COLO829 (cell line): ENCODE data around the gene SNED1.

Source experiments
- DNase-seq: peaks from one replicate; pipeline ENCODE4 v3.0.0; 2012; ENCODE audit warnings: low spot score

SNED1 gene

DNA sequence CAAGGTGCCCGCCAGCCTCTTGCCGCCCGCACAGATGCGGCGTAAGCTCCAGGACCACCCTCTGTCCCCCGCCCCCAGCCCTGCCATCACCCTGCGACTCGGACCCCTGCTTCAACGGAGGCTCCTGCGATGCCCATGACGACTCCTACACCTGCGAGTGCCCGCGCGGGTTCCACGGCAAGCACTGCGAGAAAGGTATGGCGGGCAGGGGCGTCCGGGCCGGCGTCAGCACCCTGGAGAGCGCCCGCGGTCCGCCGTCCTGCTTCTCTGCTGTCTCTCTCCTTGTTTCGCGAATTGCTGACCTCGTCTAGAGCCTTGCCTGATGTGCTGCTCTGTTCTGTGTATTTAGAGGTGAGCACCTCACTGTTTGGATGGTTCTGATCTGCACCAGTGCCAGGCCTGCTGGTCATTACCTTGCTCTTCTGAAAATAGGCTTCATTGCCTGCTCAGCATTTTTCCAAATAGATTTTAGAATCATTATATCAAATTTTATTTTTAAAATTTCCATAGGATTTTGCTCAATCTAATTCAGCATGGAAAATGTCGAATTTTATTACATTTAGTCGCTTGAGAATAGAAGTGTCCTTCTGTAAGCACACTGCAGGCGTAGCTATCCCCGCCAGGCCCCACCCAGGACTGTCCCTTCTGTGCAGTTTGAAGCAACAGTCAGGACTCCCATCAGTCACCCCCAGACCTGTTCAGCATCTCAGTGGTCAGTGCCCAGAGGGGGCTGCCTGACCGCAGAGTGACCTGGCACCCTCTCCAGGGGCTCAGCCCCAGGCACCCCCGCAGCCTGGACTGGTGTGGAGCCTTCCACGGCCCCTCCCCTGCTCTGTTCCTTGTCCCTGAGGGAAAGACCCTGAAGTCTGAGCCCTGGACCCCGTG lies 51.6 kb downstream of the SNED1 start:
- no peak for DNase-seq

DNA sequence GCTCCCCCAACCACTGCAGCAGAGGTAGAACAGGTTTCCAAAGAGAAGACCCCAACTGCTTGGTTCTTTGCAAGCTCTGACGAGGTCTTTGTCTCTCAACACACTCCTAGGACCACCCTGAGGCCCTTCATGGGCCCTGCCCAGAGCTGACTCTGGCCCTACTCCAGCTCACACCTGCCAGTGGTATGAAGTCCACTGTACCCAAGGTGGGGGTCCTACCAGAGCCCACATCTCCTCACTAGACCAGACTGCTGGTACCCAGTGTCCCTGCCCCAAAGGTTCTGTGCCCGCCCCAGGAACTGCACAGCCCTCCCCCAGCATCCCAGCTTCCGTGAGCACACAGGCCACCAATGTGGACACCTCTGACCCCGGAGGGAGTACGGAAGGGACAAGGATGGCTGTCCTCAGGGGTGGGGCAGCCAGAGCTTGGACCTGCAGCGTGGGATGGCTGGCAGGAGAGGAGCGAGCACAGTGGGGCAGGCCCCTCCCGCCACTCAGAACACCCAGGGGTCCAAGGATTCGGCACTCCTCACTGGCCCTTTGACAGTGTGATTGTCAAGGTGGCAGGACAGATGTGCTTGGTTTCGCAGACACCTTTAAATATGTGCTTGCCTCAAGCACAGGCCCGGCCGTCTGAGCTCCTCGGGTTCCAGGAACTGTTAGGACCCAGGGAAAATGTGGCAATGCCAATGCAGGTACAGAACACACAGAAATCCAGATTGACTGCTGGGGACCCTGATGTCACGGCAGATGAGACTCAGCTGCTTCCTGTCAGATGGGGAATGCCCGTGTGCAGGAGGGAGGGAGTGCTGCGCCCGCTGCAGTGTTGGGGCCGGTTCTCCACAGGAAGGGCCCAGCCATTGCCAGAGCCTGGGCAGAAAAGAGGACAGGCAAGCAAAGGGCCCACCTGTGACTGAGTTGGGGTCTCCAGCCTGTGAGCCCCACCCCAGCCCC lies 52.5 kb downstream of the SNED1 start:
- no peak for DNase-seq

DNA sequence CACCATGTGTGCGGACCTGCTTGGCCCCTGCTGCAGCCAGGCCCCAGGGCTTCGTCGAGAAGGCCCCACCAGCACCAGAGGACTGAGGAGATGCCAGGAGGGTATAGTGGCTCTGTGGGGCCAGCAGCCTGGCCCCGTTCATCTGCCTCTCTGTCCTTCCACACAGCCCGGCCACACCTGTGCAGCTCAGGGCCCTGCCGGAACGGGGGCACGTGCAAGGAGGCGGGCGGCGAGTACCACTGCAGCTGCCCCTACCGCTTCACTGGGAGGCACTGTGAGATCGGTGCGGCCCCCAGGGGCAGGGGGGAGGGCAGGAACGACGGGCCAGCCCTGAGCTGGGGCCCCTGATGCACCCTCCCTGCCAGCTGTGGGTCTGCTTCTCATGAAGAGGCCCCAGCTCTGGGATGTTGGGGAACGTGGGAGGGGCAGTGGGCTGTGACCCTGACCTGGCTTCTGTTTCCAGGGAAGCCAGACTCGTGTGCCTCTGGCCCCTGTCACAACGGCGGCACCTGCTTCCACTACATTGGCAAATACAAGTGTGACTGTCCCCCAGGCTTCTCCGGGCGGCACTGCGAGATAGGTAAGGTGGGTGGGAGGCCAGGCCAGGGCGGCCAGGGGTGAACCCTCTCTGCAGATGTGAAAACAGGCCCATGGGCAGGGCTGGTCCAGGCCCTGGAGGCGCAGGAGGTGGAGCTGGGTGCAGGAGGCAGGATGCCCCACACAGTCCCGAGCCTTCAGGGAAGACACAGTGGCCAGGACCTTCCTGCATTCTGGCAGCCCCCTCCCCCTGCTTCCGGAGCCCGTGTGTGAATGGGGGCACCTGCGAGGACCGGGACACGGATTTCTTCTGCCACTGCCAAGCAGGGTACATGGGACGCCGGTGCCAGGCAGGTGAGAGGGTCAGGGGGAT lies 53.4 kb downstream of the SNED1 start:
- no peak for DNase-seq

DNA sequence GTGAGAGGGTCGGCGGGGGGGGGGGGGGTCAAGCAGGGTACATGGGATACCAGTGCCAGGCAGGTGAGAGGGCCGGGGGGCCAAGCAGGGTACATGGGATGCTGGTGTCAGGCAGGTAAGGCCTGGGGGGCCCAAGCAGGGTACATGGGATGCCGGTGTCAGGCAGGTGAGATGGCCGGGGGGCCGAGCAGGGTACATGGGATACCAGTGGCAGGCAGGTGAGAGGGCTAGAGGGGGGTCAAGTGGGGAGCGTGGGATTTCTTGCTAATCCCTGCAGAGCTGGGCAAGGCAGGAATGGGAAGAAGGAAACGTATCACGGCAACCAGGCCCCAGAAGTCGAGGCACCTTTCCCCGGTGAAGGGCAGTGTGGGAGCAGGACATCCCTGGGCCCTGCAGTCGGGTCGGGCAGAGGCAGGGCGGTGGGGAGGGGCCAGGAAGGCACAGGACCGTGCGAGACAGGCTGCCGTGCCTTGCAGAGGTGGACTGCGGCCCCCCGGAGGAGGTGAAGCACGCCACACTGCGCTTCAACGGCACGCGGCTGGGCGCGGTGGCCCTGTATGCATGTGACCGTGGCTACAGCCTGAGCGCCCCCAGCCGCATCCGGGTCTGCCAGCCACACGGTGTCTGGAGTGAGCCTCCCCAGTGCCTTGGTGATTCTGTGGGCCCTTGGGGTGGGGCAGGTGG lies 54.4 kb downstream of the SNED1 start:
- DNase-seq: no peak

DNA sequence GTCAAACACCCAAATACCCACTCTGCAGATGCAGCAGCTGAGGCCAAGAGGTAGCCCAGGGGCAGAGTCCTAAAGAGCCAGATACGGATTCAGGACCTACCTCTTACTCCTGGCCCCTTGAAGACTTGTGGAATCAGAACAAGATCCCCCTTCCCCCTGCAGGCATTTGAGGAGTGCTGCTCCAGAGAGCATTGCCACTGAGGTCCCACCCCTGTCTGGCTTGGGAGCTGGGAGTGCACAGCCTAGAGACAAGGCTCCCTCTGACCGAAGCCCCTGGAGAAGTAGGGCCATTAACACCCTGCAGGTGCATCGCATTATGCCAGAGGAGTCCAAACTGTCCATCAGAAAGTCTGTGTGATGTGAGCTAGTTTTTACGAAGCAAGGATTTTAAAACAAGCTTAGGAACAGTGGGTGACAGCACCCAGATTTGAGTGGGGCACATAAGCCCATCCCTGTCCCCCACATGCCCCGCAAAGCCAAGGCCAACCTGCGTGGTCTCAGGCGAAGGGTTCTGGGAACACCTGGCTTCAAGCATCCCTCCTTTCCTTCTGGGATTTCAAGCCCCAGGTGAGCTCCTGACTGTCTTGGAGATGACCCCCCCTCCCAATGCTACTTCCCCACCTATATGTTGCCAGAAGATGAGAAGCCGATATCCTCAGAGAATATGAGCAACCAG lies 55.3 kb downstream of the SNED1 start:
- no peak for DNase-seq

DNA sequence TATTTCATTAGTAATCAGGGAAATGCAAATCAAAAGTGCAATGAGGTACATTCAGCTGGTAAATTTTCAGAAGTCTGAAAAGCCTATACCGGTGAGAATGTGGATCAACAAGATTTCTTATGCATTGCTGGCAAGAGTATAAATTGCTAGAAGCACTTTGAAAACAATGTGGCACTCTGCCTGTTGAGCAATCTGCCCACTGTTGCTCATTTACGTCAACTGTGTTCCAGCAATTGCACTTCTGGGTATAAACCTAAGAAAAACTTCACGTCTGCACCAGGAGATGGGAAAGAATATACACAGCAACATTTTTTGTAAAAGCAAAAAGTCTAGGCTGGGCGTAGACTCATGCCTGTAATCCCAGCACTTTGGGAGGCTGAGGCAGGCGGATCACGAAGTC lies 62.9 kb downstream of the SNED1 start:
- DNase-seq: no peak

DNA sequence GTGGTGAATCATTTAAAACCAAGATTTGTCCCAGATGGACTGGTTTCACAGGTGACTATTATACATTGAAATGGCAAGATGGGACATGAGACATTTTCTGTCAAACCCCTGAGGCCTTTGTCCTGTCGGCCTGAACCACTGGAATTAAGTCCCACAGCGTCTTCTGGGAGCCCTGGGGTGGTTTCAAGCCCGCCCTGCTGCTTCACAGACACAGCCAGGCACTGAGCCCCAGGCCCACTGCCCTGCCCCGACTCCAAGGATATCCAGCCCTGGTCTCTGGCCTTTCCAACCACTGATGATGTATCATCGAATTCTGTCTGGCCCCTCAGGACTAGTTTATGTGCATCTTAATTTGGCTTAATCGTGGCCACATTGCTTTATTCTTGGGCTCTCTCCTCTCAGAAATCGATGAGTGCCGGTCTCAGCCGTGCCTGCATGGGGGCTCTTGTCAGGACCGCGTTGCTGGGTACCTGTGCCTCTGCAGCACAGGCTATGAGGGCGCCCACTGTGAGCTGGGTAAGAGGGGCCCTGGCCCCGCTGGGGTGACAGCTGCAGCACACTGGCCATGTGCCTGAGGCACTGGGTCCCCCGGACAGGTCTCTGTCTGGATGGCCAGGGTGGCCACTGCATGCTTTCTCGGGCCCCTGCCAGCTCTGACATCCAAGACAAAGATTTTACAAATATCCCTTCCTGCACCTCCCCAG lies 64.1 kb downstream of the SNED1 start:
- no peak for DNase-seq

DNA sequence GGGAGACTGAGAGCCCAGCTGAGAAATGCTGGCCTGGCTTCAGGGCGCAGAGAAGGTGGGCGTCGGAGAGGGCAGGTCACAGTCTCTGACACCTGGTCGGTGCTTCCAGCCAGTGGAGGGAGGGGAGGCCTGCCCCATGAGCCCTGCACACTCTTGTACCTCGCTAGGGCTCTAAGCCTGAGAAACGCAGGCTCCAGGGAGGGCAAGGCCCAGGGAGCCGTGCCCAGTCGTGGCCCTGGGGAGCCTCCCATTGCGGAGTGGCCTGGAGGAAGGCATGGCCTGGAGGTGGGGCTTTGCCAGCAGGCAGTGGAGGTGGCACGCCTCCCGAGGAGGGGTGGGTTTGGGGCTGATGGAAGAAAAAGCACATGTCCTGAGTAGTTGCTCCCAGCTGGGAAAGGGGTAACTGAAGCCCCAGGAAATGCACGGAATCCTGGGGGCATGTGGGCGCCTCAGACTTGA lies 64.7 kb downstream of the SNED1 start:
- DNase-seq: no peak

DNA sequence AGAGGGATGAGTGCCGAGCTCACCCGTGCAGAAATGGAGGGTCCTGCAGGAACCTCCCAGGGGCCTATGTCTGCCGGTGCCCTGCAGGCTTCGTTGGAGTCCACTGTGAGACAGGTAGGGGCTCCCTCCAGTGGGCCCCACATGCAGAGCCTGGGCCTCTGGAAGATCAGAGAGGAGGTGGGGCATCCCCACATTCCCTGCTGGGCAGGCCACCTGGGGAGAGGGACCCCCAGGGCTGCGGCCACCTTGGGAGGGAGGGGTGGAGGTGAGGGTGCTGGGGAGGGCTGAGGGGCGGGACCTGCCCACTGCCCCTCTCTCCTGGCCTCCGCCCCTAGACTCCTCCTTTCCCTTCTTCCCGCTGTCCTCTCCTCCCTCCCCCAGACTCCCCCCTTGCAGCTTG lies 65.2 kb downstream of the SNED1 start:
- no peak for DNase-seq

DNA sequence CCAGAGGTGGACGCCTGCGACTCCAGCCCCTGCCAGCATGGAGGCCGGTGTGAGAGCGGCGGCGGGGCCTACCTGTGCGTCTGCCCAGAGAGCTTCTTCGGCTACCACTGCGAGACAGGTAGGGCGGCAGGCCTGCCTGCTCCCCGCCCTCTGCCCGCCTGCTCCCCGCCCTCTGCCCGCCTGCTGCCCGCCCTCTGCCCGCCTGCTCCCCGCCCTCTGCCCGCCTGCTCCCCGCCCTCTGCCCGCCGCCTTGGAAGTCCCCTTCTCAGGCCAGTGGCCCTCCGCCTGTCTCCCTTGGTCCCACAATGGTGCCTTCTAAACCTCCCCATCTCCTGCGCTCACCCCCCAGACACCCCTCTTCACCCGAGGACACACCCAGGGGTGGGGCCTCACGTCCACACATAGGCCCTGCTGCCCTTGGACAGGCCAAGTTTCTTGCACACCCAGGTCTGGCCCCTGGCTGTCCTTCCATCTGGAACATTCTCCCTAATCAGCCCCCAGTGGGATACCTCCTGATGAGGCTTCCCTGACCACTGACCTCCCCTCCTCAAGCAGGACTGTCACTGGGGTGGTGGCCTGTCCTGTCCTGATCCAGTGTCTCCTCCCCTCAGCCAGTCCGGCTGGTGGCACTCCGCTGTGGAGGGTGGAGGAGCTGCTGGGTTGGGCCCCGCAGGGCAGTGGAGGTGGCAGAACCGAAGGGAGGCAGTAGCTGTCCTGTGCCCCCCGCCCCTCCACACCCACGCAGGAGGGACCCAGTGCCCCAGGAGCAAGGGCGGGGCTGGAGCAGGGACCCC lies 65.8 kb downstream of the SNED1 start:
- no peak for DNase-seq

DNA sequence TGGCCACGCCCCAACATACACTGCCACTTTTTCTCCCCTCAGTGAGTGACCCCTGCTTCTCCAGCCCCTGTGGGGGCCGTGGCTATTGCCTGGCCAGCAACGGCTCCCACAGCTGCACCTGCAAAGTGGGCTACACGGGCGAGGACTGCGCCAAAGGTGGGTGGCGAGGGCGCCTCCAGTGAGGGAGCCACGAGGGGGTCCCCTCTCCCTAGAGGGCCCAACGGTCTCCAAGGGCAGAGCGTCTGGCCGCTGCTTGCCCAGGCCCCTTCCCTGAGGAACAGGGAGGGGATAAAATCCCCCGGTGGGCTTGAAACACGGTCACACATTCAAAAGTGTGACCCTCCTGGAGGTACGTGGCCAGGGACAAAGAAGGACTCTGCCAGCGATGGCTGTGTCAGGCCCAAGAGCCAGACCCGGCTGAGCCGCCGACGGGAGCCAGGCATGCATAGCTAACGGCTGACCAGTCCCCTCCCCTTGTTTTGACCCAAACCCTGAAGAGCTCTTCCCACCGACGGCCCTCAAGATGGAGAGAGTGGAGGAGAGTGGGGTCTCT lies 66.5 kb downstream of the SNED1 start:
- DNase-seq: no peak

DNA sequence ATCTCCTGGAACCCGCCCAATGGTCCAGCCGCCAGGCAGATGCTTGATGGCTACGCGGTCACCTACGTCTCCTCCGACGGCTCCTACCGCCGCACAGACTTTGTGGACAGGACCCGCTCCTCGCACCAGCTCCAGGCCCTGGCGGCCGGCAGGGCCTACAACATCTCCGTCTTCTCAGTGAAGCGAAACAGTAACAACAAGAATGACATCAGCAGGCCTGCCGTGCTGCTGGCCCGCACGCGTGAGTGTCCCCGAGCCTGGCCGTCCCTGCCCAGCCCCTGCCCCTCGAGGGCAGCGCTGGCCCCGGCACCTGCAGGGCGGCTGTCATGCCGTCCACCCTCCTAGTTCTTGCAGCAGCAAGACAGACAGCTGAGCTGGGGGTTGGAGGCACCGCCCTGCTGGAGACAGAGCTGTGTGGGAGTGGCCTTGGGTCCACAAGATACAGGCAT lies 67.0 kb downstream of the SNED1 start:
- no peak for DNase-seq

DNA sequence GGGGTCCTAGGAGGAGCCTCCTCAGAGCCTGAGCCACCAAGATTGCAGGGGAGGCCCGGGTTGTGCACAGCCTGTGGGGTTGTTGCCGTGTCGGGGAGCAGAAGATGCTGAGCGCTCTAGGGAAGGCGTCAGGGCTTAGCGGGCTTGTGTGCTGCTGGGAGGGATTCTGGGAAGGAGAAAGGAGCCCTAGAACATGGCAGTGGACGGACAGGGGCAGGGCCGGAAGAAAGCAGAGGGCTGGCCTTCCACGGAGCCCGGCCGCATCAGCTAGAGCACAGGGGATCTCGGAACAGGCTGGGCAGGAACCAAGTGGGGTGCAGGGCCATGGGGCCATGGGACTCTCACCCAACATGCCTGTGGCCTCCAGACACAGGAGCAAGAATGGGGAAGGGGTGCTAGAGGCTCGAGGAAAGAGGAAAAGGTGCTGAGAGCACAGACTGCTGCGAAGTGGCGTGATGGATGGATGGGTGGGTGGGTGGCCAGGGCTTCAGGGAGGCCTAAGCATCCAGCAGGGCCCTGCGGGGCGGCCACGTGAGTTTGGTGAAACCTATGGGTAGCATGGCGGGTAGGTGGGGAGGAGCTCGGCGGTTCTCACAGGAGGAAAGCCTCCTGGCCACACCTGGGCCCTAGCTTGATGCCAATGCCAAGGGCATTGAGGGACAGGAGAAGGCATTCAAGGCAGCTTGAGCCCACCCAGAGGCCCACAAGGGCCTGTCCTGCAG lies 67.9 kb downstream of the SNED1 start:
- no peak for DNase-seq

DNA sequence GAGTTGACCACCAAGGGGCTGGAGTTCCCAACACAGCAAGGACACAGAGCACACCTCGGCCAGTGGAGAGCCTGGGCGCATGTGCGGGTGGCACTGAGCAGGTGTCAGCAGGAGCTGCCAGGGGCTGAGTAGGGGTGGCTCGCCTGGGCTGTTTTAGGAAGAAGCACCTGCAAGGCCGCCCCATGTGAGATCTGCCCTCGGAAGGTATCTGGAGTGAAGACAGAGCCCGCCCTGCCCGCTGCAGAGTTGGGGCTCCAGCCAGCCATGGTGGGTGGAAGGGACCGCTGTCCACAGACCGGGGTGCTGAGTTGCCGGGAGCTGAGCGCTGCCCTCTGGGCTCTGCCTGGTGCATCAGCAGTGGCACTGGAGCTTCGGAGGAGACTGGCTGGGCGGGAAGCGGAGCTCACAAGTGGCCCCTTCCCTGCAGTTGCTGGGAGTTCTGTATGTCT lies 68.5 kb downstream of the SNED1 start:
- DNase-seq: no peak

DNA sequence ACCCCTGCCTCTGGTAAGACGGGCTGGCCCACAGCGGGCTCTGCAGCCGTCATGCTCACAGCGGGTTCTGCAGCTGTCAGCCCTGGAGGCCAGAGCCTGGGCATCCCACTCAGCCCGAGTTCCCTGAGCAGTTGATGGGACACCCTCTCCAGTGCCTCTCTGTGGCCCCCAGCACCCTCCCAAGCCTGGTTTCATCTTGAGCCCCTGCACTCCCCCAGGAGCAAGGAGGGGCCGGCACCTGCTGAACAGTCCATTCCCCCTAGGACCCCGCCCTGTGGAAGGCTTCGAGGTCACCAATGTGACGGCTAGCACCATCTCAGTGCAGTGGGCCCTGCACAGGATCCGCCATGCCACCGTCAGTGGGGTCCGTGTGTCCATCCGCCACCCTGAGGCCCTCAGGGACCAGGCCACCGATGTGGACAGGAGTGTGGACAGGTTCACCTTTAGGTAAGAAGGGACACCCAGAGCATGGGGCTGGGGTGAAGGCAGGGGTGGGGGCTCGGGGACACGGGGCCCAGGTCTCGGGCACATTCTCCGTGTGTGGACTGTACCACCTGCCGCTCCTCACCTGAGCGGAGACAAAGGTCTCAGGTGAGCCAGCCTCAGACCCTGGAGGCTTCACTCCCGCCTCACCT lies 69.2 kb downstream of the SNED1 start:
- DNase-seq: no peak

DNA sequence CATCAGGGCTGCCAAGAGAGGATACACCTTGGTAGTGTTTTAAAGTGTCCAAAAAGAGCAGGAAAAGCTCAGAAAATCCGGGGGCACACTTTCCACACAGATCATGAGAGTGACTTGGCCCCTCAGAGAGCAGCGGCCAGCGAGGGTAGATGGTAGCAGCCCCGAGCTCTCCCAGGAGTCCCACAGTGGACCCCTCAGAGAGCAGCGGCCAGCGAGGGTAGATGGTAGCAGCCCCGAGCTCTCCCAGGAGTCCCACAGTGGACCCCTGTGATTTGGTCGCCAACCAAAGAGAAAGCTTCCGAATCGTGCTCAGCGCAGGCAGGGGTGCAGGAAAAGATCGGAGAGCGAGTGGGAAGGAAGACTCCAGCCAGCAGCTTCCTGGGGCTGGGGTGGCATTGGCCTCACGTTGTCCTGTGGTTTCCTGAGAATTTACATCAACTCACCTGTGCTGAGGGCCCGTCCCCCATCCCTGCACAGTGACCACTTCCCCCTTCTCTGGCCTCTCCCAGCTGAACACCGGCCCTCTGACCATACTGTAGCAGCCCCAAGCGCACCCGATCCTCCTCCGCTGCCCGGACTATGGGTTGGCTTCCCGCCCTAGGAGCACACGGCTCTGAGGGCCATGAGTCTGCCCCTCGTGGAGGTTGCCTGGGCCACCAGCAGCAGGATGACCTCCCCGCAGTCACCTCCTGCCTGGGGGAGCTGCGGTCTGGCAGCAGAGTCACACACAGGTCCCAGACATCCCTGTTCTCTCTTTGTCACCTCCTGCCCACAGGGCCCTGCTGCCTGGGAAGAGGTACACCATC lies 69.9 kb downstream of the SNED1 start:
- no peak for DNase-seq
